NCI-H69 (cell line): ENCODE measurements around the gene MBNL1.
A peak's percentile ranks its signal among the peaks of the same experiment; 100 is the strongest.
"Not testable (repeated sequence)": the region's sequence is repeated elsewhere in the genome, so short reads cannot be mapped to it uniquely, and the experiment has no call there.

ENCODE experiments used
- DNase-seq: peaks from one replicate; lab custom pipeline; 2025; lab: John Stamatoyannopoulos, UW

The MBNL1 gene

GRCh38 chr3:152379415-152380042, 110.8 kb downstream of the MBNL1 start:
- DNase-seq: no peak

- no peak for DNase-seq
These were observed 111.3 kb downstream of the MBNL1 start for GRCh38 chr3:152380043-152380442.

GRCh38 chr3:152381881-152382295, 113.2 kb downstream of the MBNL1 start:
- no peak for DNase-seq

GRCh38 chr3:152382312-152383135, 113.8 kb downstream of the MBNL1 start:
- no peak for DNase-seq

- DNase-seq: no peak
These were observed 114.4 kb downstream of the MBNL1 start for GRCh38 chr3:152383136-152383606.

GRCh38 chr3:152384412-152384811, 115.7 kb downstream of the MBNL1 start:
- DNase-seq: no peak

GRCh38 chr3:152385761-152386160, 117.0 kb downstream of the MBNL1 start:
- DNase-seq: no peak

- DNase-seq: no peak
These were observed 117.5 kb downstream of the MBNL1 start for GRCh38 chr3:152386208-152386607.

- no peak for DNase-seq
These were observed 119.9 kb downstream of the MBNL1 start for GRCh38 chr3:152388631-152389030.

GRCh38 chr3:152389316-152389934, 120.7 kb downstream of the MBNL1 start:
- DNase-seq: no peak

GRCh38 chr3:152390647-152391046, 121.9 kb downstream of the MBNL1 start:
- DNase-seq: no peak

GRCh38 chr3:152391671-152392070, 122.9 kb downstream of the MBNL1 start:
- no peak for DNase-seq

- DNase-seq: no peak
These were observed 123.6 kb downstream of the MBNL1 start for GRCh38 chr3:152392272-152392880.

- peak; percentile 18 for DNase-seq
These were observed 125.5 kb downstream of the MBNL1 start for GRCh38 chr3:152394246-152394645.

- peak; percentile 5 for DNase-seq
These were observed 127.0 kb downstream of the MBNL1 start for GRCh38 chr3:152395764-152396163.

- no peak for DNase-seq
These were observed 128.1 kb downstream of the MBNL1 start for GRCh38 chr3:152396867-152397266.

GRCh38 chr3:152397348-152397747, 128.6 kb downstream of the MBNL1 start:
- DNase-seq: not testable (repeated sequence)

- DNase-seq: peak; percentile 50
These were observed 129.8 kb downstream of the MBNL1 start for GRCh38 chr3:152398495-152398894.

GRCh38 chr3:152399374-152399773, 130.6 kb downstream of the MBNL1 start:
- DNase-seq: no peak

- no peak for DNase-seq
These were observed 132.2 kb downstream of the MBNL1 start for GRCh38 chr3:152400887-152401286.

- DNase-seq: no peak
These were observed 134.1 kb downstream of the MBNL1 start for GRCh38 chr3:152402695-152403451.

GRCh38 chr3:152403632-152404066, 134.9 kb downstream of the MBNL1 start:
- no peak for DNase-seq
